Measurements from ENCODE around the gene GRIA3. TPM values are rescaled to one million over a fixed set of nuclear protein-coding genes. Genes with fewer than 3 reads are reported as not detected.
A peak's percentile ranks its signal among the peaks of the same experiment; 100 is the strongest.

The GRIA3 gene
- total and polyA plus RNA-seq, 4 donors: 0.05 to 2.0 (median 0.37) TPM

DNA sequence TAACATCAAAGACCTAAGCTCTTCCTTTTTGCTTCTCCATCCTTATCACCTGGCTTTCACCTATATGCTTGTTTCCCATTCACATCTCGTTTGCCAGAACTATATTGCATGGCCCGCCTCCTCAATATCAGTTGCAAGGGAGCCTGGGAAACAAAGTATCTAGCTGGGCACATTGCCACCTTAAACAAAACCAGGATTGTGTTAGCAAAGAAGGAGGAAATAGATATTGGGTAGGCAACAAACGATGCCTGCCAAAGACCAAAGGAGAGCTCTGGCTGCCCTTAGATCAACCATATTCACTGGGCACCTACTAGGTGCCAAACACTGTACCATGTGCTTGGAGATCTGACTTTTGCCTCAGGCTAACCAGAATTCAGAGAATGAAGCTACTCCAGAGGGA lies 107.5 kb downstream of the GRIA3 start:
- Histone ChIP-seq H3K27ac (ENCODE audit: low read depth in 1 of 2, low read length in 1 of 2) (no peak overlapping the region), H3K4me3 (no peak overlapping the region), H3K9me3 (ENCODE audit: control insufficient read depth in 4 of 4, insufficient read depth in 3 of 4, low read length in 3 of 4) (no peaks in the 10 kb centered on the region), H3K4me1 (ENCODE audit: control insufficient read depth in 5 of 5, insufficient read depth in 5 of 5, low read length in 5 of 5) (no peaks in the 10 kb centered on the region), H3K27me3 (ENCODE audit: control insufficient read depth in 3 of 3, insufficient read depth in 3 of 3, low read length in 2 of 3) (no peaks in the 10 kb centered on the region), H3K9ac (ENCODE audit: insufficient read depth in 1 of 2, low read length in 2 of 2) (no peak overlapping the region), H3K36me3 (ENCODE audit: control insufficient read depth in 4 of 4, insufficient read depth in 4 of 4, low read length in 4 of 4) (no peaks in the 10 kb centered on the region)
- ATAC-seq (ENCODE audit: insufficient read depth, low FRiP score) (no peak), DNase-seq (peak in 1 of 3 donors; percentile 0)
- TF ChIP-seq, protein P1, sequence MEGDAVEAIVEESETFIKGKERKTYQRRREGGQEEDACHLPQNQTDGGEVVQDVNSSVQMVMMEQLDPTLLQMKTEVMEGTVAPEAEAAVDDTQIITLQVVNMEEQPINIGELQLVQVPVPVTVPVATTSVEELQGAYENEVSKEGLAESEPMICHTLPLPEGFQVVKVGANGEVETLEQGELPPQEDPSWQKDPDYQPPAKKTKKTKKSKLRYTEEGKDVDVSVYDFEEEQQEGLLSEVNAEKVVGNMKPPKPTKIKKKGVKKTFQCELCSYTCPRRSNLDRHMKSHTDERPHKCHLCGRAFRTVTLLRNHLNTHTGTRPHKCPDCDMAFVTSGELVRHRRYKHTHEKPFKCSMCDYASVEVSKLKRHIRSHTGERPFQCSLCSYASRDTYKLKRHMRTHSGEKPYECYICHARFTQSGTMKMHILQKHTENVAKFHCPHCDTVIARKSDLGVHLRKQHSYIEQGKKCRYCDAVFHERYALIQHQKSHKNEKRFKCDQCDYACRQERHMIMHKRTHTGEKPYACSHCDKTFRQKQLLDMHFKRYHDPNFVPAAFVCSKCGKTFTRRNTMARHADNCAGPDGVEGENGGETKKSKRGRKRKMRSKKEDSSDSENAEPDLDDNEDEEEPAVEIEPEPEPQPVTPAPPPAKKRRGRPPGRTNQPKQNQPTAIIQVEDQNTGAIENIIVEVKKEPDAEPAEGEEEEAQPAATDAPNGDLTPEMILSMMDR (IDR thresholded peaks at IDR 0.05; ENCODE audit: control extremely low read depth, extremely low read depth): no peak
- WGBS, 2 donors: 45 to 62% methylated on average over 3 of the region's 3 CpGs

DNA sequence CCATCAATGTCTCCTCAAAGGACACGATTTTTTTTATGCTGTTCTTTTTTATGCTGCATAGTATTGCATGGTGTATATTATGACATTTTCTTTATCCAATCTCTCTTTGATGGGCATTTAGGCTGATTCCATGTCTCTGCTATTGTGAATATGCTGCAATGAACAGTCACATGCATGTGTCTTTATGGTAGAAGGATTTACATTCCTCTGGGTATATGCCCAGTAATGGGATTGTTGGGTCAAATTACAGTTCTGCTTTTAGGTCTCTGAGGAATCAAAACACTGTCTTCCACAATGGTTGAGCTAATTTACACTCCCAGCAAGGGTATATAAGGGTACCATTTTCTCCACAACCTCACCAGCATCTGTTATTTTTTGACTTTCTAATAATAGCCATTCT lies 113.9 kb downstream of the GRIA3 start:
- no peaks in the 10 kb centered on the region for H3K4me1 ChIP-seq (ENCODE audit: control insufficient read depth in 5 of 5, insufficient read depth in 5 of 5, low read length in 5 of 5)
- 51 to 83% methylated on average over 1 of the region's 1 CpG for whole genome bisulfite sequencing, 2 donors
- ATAC-seq (ENCODE audit: insufficient read depth, low FRiP score): no peak
- no peaks in the 10 kb centered on the region for H3K36me3 ChIP-seq (ENCODE audit: control insufficient read depth in 4 of 4, insufficient read depth in 4 of 4, low read length in 4 of 4)
- H3K27ac ChIP-seq (ENCODE audit: low read depth in 1 of 2, low read length in 1 of 2): no peak overlapping the region
- no peaks in the 10 kb centered on the region for H3K27me3 ChIP-seq (ENCODE audit: control insufficient read depth in 3 of 3, insufficient read depth in 3 of 3, low read length in 2 of 3)
- TF ChIP-seq, protein P1 (IDR thresholded peaks at IDR 0.05; ENCODE audit: control extremely low read depth, extremely low read depth): no peak
- H3K9me3 ChIP-seq (ENCODE audit: control insufficient read depth in 4 of 4, insufficient read depth in 3 of 4, low read length in 3 of 4): no peaks in the 10 kb centered on the region
- no peak overlapping the region for H3K4me3 ChIP-seq
- H3K9ac ChIP-seq (ENCODE audit: insufficient read depth in 1 of 2, low read length in 2 of 2): no peak overlapping the region
- no peak for DNase-seq

DNA sequence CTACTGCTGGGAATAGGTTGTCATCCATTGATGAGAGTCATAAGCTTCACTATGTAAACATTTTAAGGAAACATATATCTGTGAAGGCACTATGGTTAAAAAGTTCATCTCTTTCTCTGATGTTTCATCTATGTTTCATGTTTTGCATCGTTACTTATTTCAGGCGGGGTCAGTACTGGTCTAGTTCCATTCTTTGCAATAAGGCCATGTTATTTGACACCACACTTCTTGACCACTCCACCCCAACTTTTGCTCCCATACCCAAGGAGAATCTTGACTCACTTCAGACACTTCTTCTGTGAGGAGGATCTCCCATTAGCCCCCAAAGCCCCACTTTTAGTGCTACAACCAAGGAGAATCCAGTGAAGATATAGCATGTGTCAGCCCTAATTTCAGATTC lies 119.4 kb downstream of the GRIA3 start:
- H3K36me3 ChIP-seq (ENCODE audit: control insufficient read depth in 4 of 4, insufficient read depth in 4 of 4, low read length in 4 of 4): no peaks in the 10 kb centered on the region
- H3K4me3 ChIP-seq: no peak overlapping the region
- no peaks in the 10 kb centered on the region for H3K27me3 ChIP-seq (ENCODE audit: control insufficient read depth in 3 of 3, insufficient read depth in 3 of 3, low read length in 2 of 3)
- H3K27ac ChIP-seq (ENCODE audit: low read depth in 1 of 2, low read length in 1 of 2): no peak overlapping the region
- H3K4me1 ChIP-seq (ENCODE audit: control insufficient read depth in 5 of 5, insufficient read depth in 5 of 5, low read length in 5 of 5): no peaks in the 10 kb centered on the region
- DNase-seq (no peak), ATAC-seq (ENCODE audit: insufficient read depth, low FRiP score) (no peak)
- WGBS, 2 donors: 73 to 100% methylated on average over 2 of the region's 2 CpGs
- no peak overlapping the region for H3K9ac ChIP-seq (ENCODE audit: insufficient read depth in 1 of 2, low read length in 2 of 2)
- H3K9me3 ChIP-seq (ENCODE audit: control insufficient read depth in 4 of 4, insufficient read depth in 3 of 4, low read length in 3 of 4): no peaks in the 10 kb centered on the region
- TF ChIP-seq, protein P1 (IDR thresholded peaks at IDR 0.05; ENCODE audit: control extremely low read depth, extremely low read depth): no peak

DNA sequence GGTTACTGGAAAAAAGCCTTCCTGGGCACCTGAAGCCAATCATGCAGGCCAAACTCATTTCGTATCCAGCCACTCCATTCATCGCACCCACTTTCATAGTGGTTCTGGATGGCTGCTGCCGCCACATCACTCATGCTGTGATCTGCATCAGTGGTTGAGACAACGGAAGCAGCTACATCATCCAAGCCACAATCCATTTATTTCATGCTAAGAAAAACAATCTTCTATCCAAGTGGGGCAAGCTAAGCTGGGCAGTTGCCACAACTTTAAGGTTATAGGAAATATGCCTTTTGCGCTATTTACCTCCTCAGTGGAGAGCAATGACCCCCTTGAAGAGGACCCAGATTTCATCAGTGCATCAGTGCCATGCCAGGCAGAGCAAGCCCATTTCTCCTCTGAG lies 124.6 kb downstream of the GRIA3 start:
- WGBS, 2 donors: 86 to 92% methylated on average over 5 of the region's 5 CpGs
- DNase-seq (no peak), ATAC-seq (ENCODE audit: insufficient read depth, low FRiP score) (no peak)
- H3K27me3 ChIP-seq (ENCODE audit: control insufficient read depth in 3 of 3, insufficient read depth in 3 of 3, low read length in 2 of 3): no peaks in the 10 kb centered on the region
- no peak overlapping the region for H3K9ac ChIP-seq (ENCODE audit: insufficient read depth in 1 of 2, low read length in 2 of 2)
- no peaks in the 10 kb centered on the region for H3K4me1 ChIP-seq (ENCODE audit: control insufficient read depth in 5 of 5, insufficient read depth in 5 of 5, low read length in 5 of 5)
- peaks cover 0 to 2% (median 0%) of the 10 kb centered on the region in 4 donors for H3K9me3 ChIP-seq (ENCODE audit: control insufficient read depth in 4 of 4, insufficient read depth in 3 of 4, low read length in 3 of 4)
- H3K4me3 ChIP-seq: no peak overlapping the region
- H3K27ac ChIP-seq (ENCODE audit: low read depth in 1 of 2, low read length in 1 of 2): no peak overlapping the region
- no peaks in the 10 kb centered on the region for H3K36me3 ChIP-seq (ENCODE audit: control insufficient read depth in 4 of 4, insufficient read depth in 4 of 4, low read length in 4 of 4)
- TF ChIP-seq, protein P1 (IDR thresholded peaks at IDR 0.05; ENCODE audit: control extremely low read depth, extremely low read depth): no peak
